Heart left ventricle (tissue), 16 donors: ENCODE measurements around the gene DDR2. TPM values are rescaled to one million over a fixed set of nuclear protein-coding genes. Genes with fewer than 3 reads are reported as not detected.

ENCODE experiments used
- ATAC-seq, 4 donors: fragments of 200-7000 bp; cut with Tn5 transposase; one replicate each; pipeline ENCODE4 v1.9.1; 2020 to 2022; ENCODE audit warnings: moderate library complexity in 4 of 4, mild to moderate bottlenecking in 3 of 4, moderate number of reproducible peaks in 1 of 4
- DNase-seq, 5 donors: peaks; one replicate each; pipeline ENCODE4 v3.0.0-alpha.2; 2020
- H3K27ac ChIP-seq, 12 donors: fragments of 200-600 bp; sonication (generic) in 4 of 12; one replicate each; pipeline versions ENCODE4 v1.5.0 to v1.8.0; 2016 to 2022; ENCODE audit warnings: mild to moderate bottlenecking in 2 of 12
- H3K27me3 ChIP-seq, 9 donors: fragments of 200-600 bp; sonication (generic) in 2 of 9; one replicate each; pipeline versions ENCODE4 v1.5.1 to v1.8.0; 2016 to 2022; ENCODE audit warnings: mild to moderate bottlenecking in 3 of 9
- H3K36me3 ChIP-seq, 9 donors: fragments of 200-600 bp; sonication (generic) in 2 of 9; one replicate each; pipeline versions ENCODE4 v1.5.0 to v1.8.0; 2018 to 2022; ENCODE audit warnings: mild to moderate bottlenecking in 2 of 9
- H3K4me1 ChIP-seq, 12 donors: fragments of 200-600 bp; sonication (generic) in 4 of 12; one replicate each; pipeline versions ENCODE4 v1.5.0 to v1.8.0; 2016 to 2022; ENCODE audit warnings: mild to moderate bottlenecking in 3 of 12
- H3K4me3 ChIP-seq, 12 donors: fragments of 200-600 bp; sonication (generic) in 4 of 12; one replicate each; pipeline versions ENCODE4 v1.5.0 to v1.8.0; 2017 to 2022; ENCODE audit warnings: mild to moderate bottlenecking in 9 of 12, moderate library complexity in 4 of 12
- H3K9me3 ChIP-seq, 12 donors: fragments of 200-600 bp; sonication (generic) in 4 of 12; one replicate each; pipeline versions ENCODE4 v1.5.0 to v1.8.0; 2016 to 2022; ENCODE audit warnings: mild to moderate bottlenecking in 1 of 12
- CTCF ChIP-seq, 12 donors: fragments of 200-600 bp; sonication (generic) in 4 of 12; IDR thresholded peaks; one replicate each; pipeline versions ENCODE4 v1.5.0 to v1.8.0; 2018 to 2022; ENCODE audit warnings: antibody characterized with exemption in 12 of 12, mild to moderate bottlenecking in 5 of 12
- POLR2A ChIP-seq, 2 donors: fragments of 450-650 bp; IDR thresholded peaks; one replicate each; pipeline ENCODE4 v1.6.1; 2017; ENCODE audit warnings: antibody characterized with exemption in 2 of 2, mild to moderate bottlenecking in 2 of 2, moderate library complexity in 2 of 2
- WGBS, 4 donors: extraction: QIAGEN DNeasy Blood & Tissue Kit in 2 of 4; methylation state at CpG; one replicate each; pipeline versions ENCODE4 v1.1.5 to v1.1.7; 2013 to 2018; 5-methylcytosine and 5-hydroxymethylcytosine counted together
- intact Hi-C, 10 donors: fragments of 100-400 bp; cut with DNase I; formaldehyde crosslinking; loops; one replicate each; pipeline versions ENCODE4 v1.11.1 to v1.14.2; 2022
- polyA plus RNA-seq, 2 donors: library from polyadenylated mRNA; stranded (reverse); fragments of 200-250 nt; gene quantifications; one replicate each; pipeline ENCODE4 v1.2.3, GENCODE V29; 2013
- total RNA-seq, 9 donors: library from RNA; depleted of rRNA in 2 of 9; stranded (reverse); fragments of >200 nt in 2 of 9; fragmentation: NEBNext Ultra II Directional in 3 of 9; extraction: Animal tissue kit (Norgen Biotek cat#: 25700) in 3 of 9; gene quantifications; one replicate each; pipeline versions ENCODE4 v1.1.0 to v1.2.4, GENCODE V29; 2016 to 2023
- donor health status: ischemic (EF 13 %, LVEDD 7.1; RV severe dilation, severe dysfunction).
- donor health status: healthy with polysubstance abuse.
- donor health status: DM: no; HTN: yes; CAD: no.
- donor health status: DM: no; HTN: no; CAD: no.
- donor health status: ischemic (EF 25% LVEDD 6.9; RV normal size, moderate dysfunction).
- donor health status: ischemic (EF 25% LVEDD 5.7; RV mildly dilated, moderate dysfunction).
- donor health status: healthy.
- donor health status: DM: yes; HTN: yes; CAD: no.
- donor health status: ischemic (EF 35%, LVEDD 5.7; RV mildly dilated, moderate dysfunction).
- donor health status: nonischemic (EF 11% LVEDD 7.7; RV severe dilation, severe dysfunction).
- donor health status: DM: yes; HTN: yes; CAD: no.
- donor health status: PGD.
- donor health status: ischemic (EF 29% LVEDD 5.4; RV normal size, mild dysfunction).
- donor health status: nonischemic (EF 23%, LVEDD 6.1; RV moderate dilation, normal function).

DDR2 gene
- total and polyA plus RNA-seq, 11 donors: 5.0 to 55.3 (median 23.8) TPM

DNA sequence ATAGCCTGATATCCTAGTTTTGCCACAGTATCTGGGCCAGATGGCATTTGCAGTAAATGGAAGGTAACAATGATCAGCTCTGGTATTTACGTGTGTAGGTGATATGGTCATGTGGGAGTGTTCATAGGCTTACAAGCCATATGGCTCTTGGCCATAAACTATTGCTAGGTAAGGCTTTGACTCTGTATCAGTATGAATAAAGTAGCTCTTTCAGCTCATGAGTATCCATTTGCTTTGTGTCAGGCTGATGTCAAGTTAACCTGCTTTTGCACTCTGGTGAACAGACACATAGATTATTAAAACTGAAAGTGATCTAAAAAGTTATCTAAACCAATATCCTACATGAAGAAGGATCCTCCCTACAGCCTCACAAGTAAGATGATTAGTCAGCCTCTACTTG, 69.0 kb downstream of the DDR2 start:
- peaks cover 0 to 6% (median 0%) of the 10 kb centered on the region in 9 donors for H3K36me3 ChIP-seq
- no peak for DNase-seq
- intact Hi-C loops: no loop called here
- no peak overlapping the region for H3K4me3 ChIP-seq
- peaks cover 0 to 73% (median 21%) of the 10 kb centered on the region in 12 donors for H3K4me1 ChIP-seq
- ATAC-seq: no peak
- peak overlapping the region in 1 of 12 donors; percentile 6 for H3K27ac ChIP-seq
- 69 to 80% (median 71%) methylated on average over 1 of the region's 1 CpG for WGBS, 4 donors
- no peak for TF ChIP-seq CTCF (IDR thresholded peaks at IDR 0.05)
- no peak for TF ChIP-seq POLR2A (IDR thresholded peaks at IDR 0.05)
- H3K27me3 ChIP-seq: no peaks in the 10 kb centered on the region
- H3K9me3 ChIP-seq: no peaks in the 10 kb centered on the region

DNA sequence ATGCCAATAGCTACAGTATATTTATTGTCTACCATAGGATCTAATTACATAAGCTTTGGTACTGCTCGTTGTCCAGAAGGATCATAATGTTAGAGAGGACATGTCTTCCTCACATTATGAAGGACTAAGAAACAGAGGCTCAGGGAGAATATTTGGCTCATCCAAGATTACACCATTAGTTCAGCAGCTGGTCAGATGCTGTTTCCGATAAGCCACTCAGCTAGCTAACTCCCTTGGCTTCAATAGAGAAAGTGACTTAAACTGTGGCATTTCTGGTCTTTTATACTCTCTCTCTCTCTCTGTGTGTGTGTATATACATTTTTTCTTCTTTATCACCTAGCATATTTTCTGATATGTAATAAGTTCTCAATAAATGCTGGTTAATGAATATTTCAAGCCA, 70.4 kb downstream of the DDR2 start:
- Histone ChIP-seq H3K9me3 (no peaks in the 10 kb centered on the region), H3K27me3 (no peaks in the 10 kb centered on the region), H3K4me1 (peaks cover 0 to 68% (median 12%) of the 10 kb centered on the region in 12 donors), H3K36me3 (peaks cover 0 to 8% (median 0%) of the 10 kb centered on the region in 9 donors), H3K4me3 (no peak overlapping the region), H3K27ac (no peak overlapping the region)
- no peak for ATAC-seq
- DNase-seq: no peak
- TF ChIP-seq POLR2A (IDR thresholded peaks at IDR 0.05): no peak
- TF ChIP-seq CTCF (IDR thresholded peaks at IDR 0.05): no peak
- intact Hi-C loops: no loop called here
- 77 to 90% (median 88%) methylated on average over 2 of the region's 2 CpGs for WGBS, 4 donors

DNA sequence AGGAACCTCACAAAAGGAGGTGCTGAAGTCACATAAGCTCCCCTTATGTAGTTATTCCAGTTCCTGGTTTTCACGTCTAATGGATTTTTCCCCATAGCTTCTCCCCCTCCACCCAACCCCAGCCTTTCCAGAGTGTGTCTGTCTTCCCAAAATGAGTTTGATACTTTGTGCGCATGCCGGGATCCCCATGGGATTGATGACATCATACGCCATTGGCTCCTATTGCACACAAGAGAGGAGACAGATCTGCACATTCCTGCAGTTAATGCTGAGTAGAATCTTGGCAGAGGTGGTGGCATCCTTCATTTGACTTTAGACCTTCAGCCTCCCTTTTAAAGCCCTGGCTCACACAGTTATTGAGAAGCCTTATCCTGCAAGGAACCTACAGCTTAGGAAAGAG, 71.4 kb downstream of the DDR2 start:
- TF ChIP-seq POLR2A (IDR thresholded peaks at IDR 0.05) (no peak), CTCF (IDR thresholded peaks at IDR 0.05) (no peak)
- intact Hi-C loops: no loop called here
- 76 to 84% (median 78%) methylated on average over 4 of the region's 4 CpGs for WGBS, 4 donors
- Histone ChIP-seq H3K27me3 (no peaks in the 10 kb centered on the region), H3K4me1 (peaks cover 0 to 59% (median 11%) of the 10 kb centered on the region in 12 donors), H3K36me3 (peaks cover 0 to 8% (median 0%) of the 10 kb centered on the region in 9 donors), H3K9me3 (no peaks in the 10 kb centered on the region), H3K4me3 (no peak overlapping the region), H3K27ac (peak overlapping the region in 1 of 12 donors; percentile 33)
- DNase-seq (peak in 4 of 5 donors; percentile 37 to 49 (median 42)), ATAC-seq (peak in 2 of 4 donors; percentile 46)

DNA sequence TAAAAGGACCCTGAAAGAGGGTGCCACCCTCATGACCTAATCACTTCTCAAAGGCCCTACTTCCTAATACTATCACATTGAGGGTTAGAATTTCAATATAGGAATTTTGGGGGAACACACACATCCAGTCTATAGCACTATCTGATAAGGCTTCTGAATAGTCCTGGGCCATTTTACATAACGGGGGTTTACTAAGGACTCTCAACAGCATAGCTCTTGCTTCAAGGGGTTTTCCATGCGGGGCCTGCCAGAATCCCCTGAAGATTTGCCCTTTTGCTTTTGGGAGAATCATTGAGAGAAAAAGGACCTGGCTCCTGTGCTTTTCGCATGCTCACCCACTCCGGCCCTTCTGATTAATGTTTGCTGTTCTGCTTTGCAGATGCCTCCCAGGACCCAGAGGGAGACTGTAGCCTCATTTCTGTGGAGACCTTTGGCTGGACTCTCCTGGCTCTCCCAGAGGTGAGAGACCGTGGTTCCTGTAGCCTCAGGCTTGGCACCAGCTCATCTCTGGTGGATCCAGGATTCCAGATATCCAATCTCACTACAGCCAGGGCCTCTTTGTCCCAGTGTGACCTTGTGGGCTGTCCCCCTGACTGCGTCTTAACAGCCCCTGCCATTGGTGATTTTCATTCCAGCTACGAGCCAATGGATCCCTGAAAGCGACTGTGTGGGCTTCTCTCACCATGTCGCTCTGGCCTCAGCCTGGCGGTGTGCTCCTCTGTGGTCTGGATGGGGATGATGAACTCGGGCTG, 72.6 kb downstream of the DDR2 start:
- TF ChIP-seq POLR2A (IDR thresholded peaks at IDR 0.05): no peak
- no peak for TF ChIP-seq CTCF (IDR thresholded peaks at IDR 0.05)
- peak; percentile 34 to 66 (median 50) for ATAC-seq
- Histone ChIP-seq H3K36me3 (peaks cover 0 to 8% (median 0%) of the 10 kb centered on the region in 9 donors), H3K9me3 (no peaks in the 10 kb centered on the region), H3K4me3 (no peak overlapping the region), H3K27me3 (no peaks in the 10 kb centered on the region), H3K27ac (peak overlapping the region in 9 of 12 donors; percentile 2 to 76 (median 21)), H3K4me1 (peaks cover 0 to 63% (median 15%) of the 10 kb centered on the region in 12 donors)
- intact Hi-C loops: no loop called here
- WGBS, 4 donors: 59 to 75% (median 65%) methylated on average over 10 to 11 of the region's 11 CpGs
- peak in 3 of 5 donors; percentile 24 to 73 (median 47) for DNase-seq
